ENCODE results near the gene ZSCAN21. TPM values are rescaled to one million over a fixed set of nuclear protein-coding genes. Genes with fewer than 3 reads are reported as not detected.
"Not testable (repeated sequence)": the region's sequence is repeated elsewhere in the genome, so short reads cannot be mapped to it uniquely, and the experiment has no call there.

Gene ZSCAN21
- total and polyA plus RNA-seq, 10 of the 15 experiments (the other 5 are each of a cell fraction or from before 2014, with no cell fraction given): 1.9 to 9.6 (median 7.1) TPM

- ATAC-seq; H3K4me3 ChIP-seq; FAIRE-seq; DNase-seq (ENCODE audit: low read depth, low spot score); H4K20me1 ChIP-seq (ENCODE audit: control insufficient read depth, insufficient read depth); intact Hi-C loops (cut with micrococcal nuclease; ENCODE audit: unreplicated experiment); H3K27me3 ChIP-seq (replicated peaks in 1 of 2; ENCODE audit: control insufficient read depth in 2 of 2, insufficient read depth in 2 of 2, low read length in 1 of 2); POLR2A ChIA-PET; H3K9me3 ChIP-seq (replicated peaks; ENCODE audit: control insufficient read depth, insufficient read depth, low read length); H2AFZ ChIP-seq (ENCODE audit: control insufficient read depth, low read depth, low read length); H3K4me2 ChIP-seq (ENCODE audit: control insufficient read depth, insufficient read depth); BruUV-seq (replicated peaks); H3K36me3 ChIP-seq (ENCODE audit: control insufficient read depth in 2 of 2, insufficient read depth in 2 of 2, low read length in 1 of 2); H3K9ac ChIP-seq (ENCODE audit: control insufficient read depth, insufficient read depth, low read length); in situ Hi-C loops (cut with MboI); H3K4me1 ChIP-seq (ENCODE audit: control insufficient read depth, insufficient read depth, low read length); H3K27ac ChIP-seq (ENCODE audit: control insufficient read depth, insufficient read depth): not testable (repeated sequence)
- SMC1A ChIA-PET (ENCODE audit: uncharacterized antibody, unreplicated experiment): interaction anchor here (0.6 to 1.4 kb wide), 3 partner anchors 9 to 428 kb away, joined by 3 read pairs; no protein-coding TSS in a partner anchor
- TF ChIP-seq PKNOX1 (IDR thresholded peaks at IDR 0.05) (peak; percentile 30; the same call in 1 of the 2 replicates), RAD51 (IDR thresholded peaks at IDR 0.05) (peak; percentile 57; the same call in 1 of the 2 replicates)
- 66% methylated on average over 14 of the region's 14 CpGs for WGBS (ENCODE audit: insufficient coverage, insufficient replicate concordance, low lambda C conversion rate, missing lambda C conversion rate)
- CTCF ChIA-PET: interaction anchor here (1.1 to 1.2 kb wide), 2 partner anchors 17 to 19 kb away, joined by 3 read pairs; no protein-coding TSS in a partner anchor
- RAD21 ChIA-PET (ENCODE audit: unreplicated experiment): interaction anchor here (0.6 to 1.1 kb wide), 2 partner anchors 19 to 493 kb away, joined by 3 read pairs; no protein-coding TSS in a partner anchor
- peaks cover 24% of the 10 kb centered on the region for H3K79me2 ChIP-seq (ENCODE audit: control insufficient read depth, insufficient read depth, low read length)
Measured at GRCh38 chr7:100012385-100013327, 36.9 kb upstream of the ZSCAN21 start.

GRCh38 chr7:100013328-100013676, 36.3 kb upstream of the ZSCAN21 start:
- ChIA-PET SMC1A (ENCODE audit: uncharacterized antibody, unreplicated experiment) (interaction anchor here (0.6 to 1.4 kb wide), 2 partner anchors 20 to 427 kb away, joined by 3 read pairs; no protein-coding TSS in a partner anchor), CTCF (interaction anchor here (1.4 kb wide), 1 partner anchor 22 kb away, joined by 6 read pairs; no protein-coding TSS in a partner anchor), POLR2A (no interaction called here), RAD21 (ENCODE audit: unreplicated experiment) (interaction anchor here (1.1 kb wide), 1 partner anchor 19 kb away, joined by 3 read pairs; no protein-coding TSS in a partner anchor)
- Histone ChIP-seq H3K9me3 (replicated peaks; ENCODE audit: control insufficient read depth, insufficient read depth, low read length) (no peaks in the 10 kb centered on the region), H3K36me3 (ENCODE audit: control insufficient read depth in 2 of 2, insufficient read depth in 2 of 2, low read length in 1 of 2) (peaks cover 0 to 4% of the 10 kb centered on the region in 2 experiments; a peak in 2 of 4 replicates), H3K4me2 (ENCODE audit: control insufficient read depth, insufficient read depth) (no peak overlapping the region), H3K9ac (ENCODE audit: control insufficient read depth, insufficient read depth, low read length) (no peak overlapping the region), H3K27me3 (replicated peaks in 1 of 2; ENCODE audit: control insufficient read depth in 2 of 2, insufficient read depth in 2 of 2, low read length in 1 of 2) (no peaks in the 10 kb centered on the region), H3K4me3 (no peak overlapping the region), H3K79me2 (ENCODE audit: control insufficient read depth, insufficient read depth, low read length) (peaks cover 29% of the 10 kb centered on the region), H3K27ac (ENCODE audit: control insufficient read depth, insufficient read depth) (no peak overlapping the region), H3K4me1 (ENCODE audit: control insufficient read depth, insufficient read depth, low read length) (peaks cover 4% of the 10 kb centered on the region; the same call in 1 of the 2 replicates), H2AFZ (ENCODE audit: control insufficient read depth, low read depth, low read length) (0 out of 2 replicates have a peak overlapping the region, but pooled peaks have one; percentile 15), H4K20me1 (ENCODE audit: control insufficient read depth, insufficient read depth) (no peaks in the 10 kb centered on the region)
- intact Hi-C loops (cut with micrococcal nuclease; ENCODE audit: unreplicated experiment) (no loop called here), in situ Hi-C loops (cut with MboI) (no loop called here)
- no peak for FAIRE-seq
- no TSS peak for BruUV-seq (replicated peaks)
- 35% methylated on average over 3 of the region's 3 CpGs for WGBS (ENCODE audit: insufficient coverage, insufficient replicate concordance, low lambda C conversion rate, missing lambda C conversion rate)
- DNase-seq (ENCODE audit: low read depth, low spot score): no peak
- TF ChIP-seq CHD4 (IDR thresholded peaks at IDR 0.05) (no peak), TCF3 (IDR thresholded peaks at IDR 0.05; ENCODE audit: borderline replicate concordance, insufficient read depth, low read depth, low read length) (no peak), E2F8 (IDR thresholded peaks at IDR 0.05; ENCODE audit: low read depth, partially characterized antibody) (no peak), STAT1 (conservative IDR thresholded peaks at IDR 0.05) (no peak), USF1 (IDR thresholded peaks at IDR 0.05; ENCODE audit: borderline replicate concordance, extremely low read length, insufficient read depth, low read depth, low read length) (no peak)
- no peak for ATAC-seq

All from GM12878 (cell line).